Measurements from ENCODE around the gene WDFY4. TPM values are rescaled to one million over a fixed set of nuclear protein-coding genes. Genes with fewer than 3 reads are reported as not detected.

Gene WDFY4
- total RNA-seq, 1 experiment from 2014 or later: not detected

- Histone ChIP-seq H3K56ac (ENCODE audit: insufficient read length, low read depth, low read length) (no peak overlapping the region), H2AFZ (ENCODE audit: low read length) (no peak overlapping the region), H3K4me1 (ENCODE audit: insufficient read depth, low read length) (no peaks in the 10 kb centered on the region; the same call in 1 of the 2 replicates), H2BK12ac (ENCODE audit: insufficient read length, low read depth, low read length) (no peak overlapping the region), H3K79me2 (ENCODE audit: insufficient read depth, low read length) (no peaks in the 10 kb centered on the region), H3K23ac (ENCODE audit: insufficient read length, low read depth, low read length) (no peak overlapping the region), H2AK5ac (ENCODE audit: insufficient read length, low read length) (no peak overlapping the region), H4K20me1 (ENCODE audit: control insufficient read depth, insufficient read depth, insufficient read length) (no peaks in the 10 kb centered on the region), H3T11ph (ENCODE audit: low read length) (no peak overlapping the region), H3K4me2 (ENCODE audit: insufficient read depth, insufficient read length, low read length) (no peak overlapping the region), H3K18ac (ENCODE audit: insufficient read length, low read depth, low read length) (no peak overlapping the region), H2BK15ac (ENCODE audit: low read depth, low read length) (no peak overlapping the region), H4K5ac (ENCODE audit: insufficient read length, low read depth, low read length) (no peak overlapping the region), H2BK120ac (ENCODE audit: low read depth, low read length, poor library complexity, severe bottlenecking) (no peak overlapping the region), H3K27me3 (ENCODE audit: insufficient read depth, low read length) (no peaks in the 10 kb centered on the region), H3K4ac (ENCODE audit: low read depth, low read length) (no peak overlapping the region), H2BK20ac (ENCODE audit: low read depth, low read length, poor library complexity, severe bottlenecking) (no peak overlapping the region), H3K14ac (ENCODE audit: insufficient read depth, low read length) (no peak overlapping the region), H3K9ac (ENCODE audit: extremely low read depth, insufficient read length, low read length) (no peak overlapping the region), H3K23me2 (ENCODE audit: insufficient read length, low read depth, low read length, poor library complexity, severe bottlenecking) (no peaks in the 10 kb centered on the region), H4K91ac (ENCODE audit: insufficient read length, low read depth, low read length) (no peak overlapping the region), H3K79me1 (ENCODE audit: insufficient read depth, low read depth, low read length, poor library complexity, severe bottlenecking) (no peaks in the 10 kb centered on the region), H3K9me3 (ENCODE audit: control insufficient read depth, low read depth, low read length) (no peaks in the 10 kb centered on the region), H4K8ac (replicated peaks; ENCODE audit: insufficient read length, low read depth, low read length) (no peak overlapping the region), H3K27ac (ENCODE audit: insufficient read length, low read depth, low read length) (no peak overlapping the region), H2BK5ac (ENCODE audit: insufficient read length, low read length) (no peak overlapping the region)
- Mint-ChIP-seq H3K36me3 (ENCODE audit: insufficient read depth in 1 of 3, low read depth in 3 of 3) (no peaks in the 10 kb centered on the region; a peak in 1 of 7 replicates), H3K27me3 (ENCODE audit: low read depth) (peaks cover 12% of the 10 kb centered on the region), H3K27ac (no peak overlapping the region), H3K9me3 (no peaks in the 10 kb centered on the region), H3K4me1 (peaks cover 2 to 3% of the 10 kb centered on the region in 2 experiments), H3K4me3 (no peak overlapping the region)
- no peak for TF ChIP-seq CTCF (conservative IDR thresholded peaks at IDR 0.05)
- WGBS (ENCODE audit: extremely low coverage, insufficient read length, low lambda C conversion rate): no CpG with 5 or more reads among the region's 4 CpGs
- no peak for DNase-seq
Measured at GRCh38 chr10:48764486-48764885, 79.8 kb downstream of the WDFY4 start.

All from H9 (cell line).